Suprapubic skin (tissue), 4 donors: ENCODE measurements around the gene CHID1. TPM values are rescaled to one million over a fixed set of nuclear protein-coding genes. Genes with fewer than 3 reads are reported as not detected.
A peak's percentile ranks its signal among the peaks of the same experiment; 100 is the strongest.

ENCODE experiments used
- DNase-seq, 2 donors: peaks; one replicate each; pipeline ENCODE4 v3.0.0-alpha.2; 2019; ENCODE audit warnings: low spot score in 2 of 2
- H3K27ac ChIP-seq: fragments of 200-600 bp; sonication (generic); one replicate; pipeline ENCODE4 v1.5.1; 2019
- H3K27me3 ChIP-seq: fragments of 200-600 bp; sonication (generic); one replicate; pipeline ENCODE4 v1.5.1; 2019
- H3K36me3 ChIP-seq: fragments of 200-600 bp; sonication (generic); one replicate; pipeline ENCODE4 v1.5.1; 2019
- H3K4me1 ChIP-seq: fragments of 200-600 bp; sonication (generic); one replicate; pipeline ENCODE4 v1.5.1; 2019
- H3K4me3 ChIP-seq: fragments of 200-600 bp; sonication (generic); one replicate; pipeline ENCODE4 v1.5.1; 2019; ENCODE audit warnings: mild to moderate bottlenecking
- H3K9me3 ChIP-seq: fragments of 200-600 bp; sonication (generic); one replicate; pipeline ENCODE4 v1.5.1; 2019
- CTCF ChIP-seq, 2 donors: fragments of 200-600 bp in 1 of 2; fragments of 450-650 bp in 1 of 2; sonication (generic) in 1 of 2; IDR thresholded peaks; one replicate each; pipeline ENCODE4 v1.5.1; 2016 to 2019; ENCODE audit warnings: antibody characterized with exemption in 2 of 2, mild to moderate bottlenecking in 1 of 2, moderate library complexity in 1 of 2
- EP300 ChIP-seq: sonication (generic); formaldehyde crosslinking; IDR thresholded peaks from one replicate; pipeline ENCODE4 v1.6.1; 2017; ENCODE audit warnings: antibody characterized with exemption
- POLR2A ChIP-seq, 2 donors: fragments of 450-650 bp; IDR thresholded peaks; one replicate each; pipeline ENCODE4 v1.6.1; 2017; ENCODE audit warnings: antibody characterized with exemption in 2 of 2, mild to moderate bottlenecking in 2 of 2, moderate library complexity in 2 of 2
- POLR2AphosphoS5 ChIP-seq, 3 donors: sonication (generic); formaldehyde crosslinking; IDR thresholded peaks; one replicate each; pipeline ENCODE4 v1.6.1; 2017; ENCODE audit warnings: antibody characterized with exemption in 3 of 3
- WGBS: methylation state at CpG from one replicate; pipeline ENCODE4 v1.1.5; 2018; 5-methylcytosine and 5-hydroxymethylcytosine counted together
- total RNA-seq, 4 donors: library from RNA; depleted of rRNA; stranded (reverse); fragments of >200 nt; gene quantifications; one replicate each; pipeline ENCODE4 v1.1.0, GENCODE V29; 2016

The CHID1 gene
- total RNA-seq, 4 donors from 2014 or later = 46.5 to 111 (median 66.2) TPM

GRCh38 chr11:843086-843734, 67.4 kb downstream of the CHID1 start:
- H3K4me1 ChIP-seq = peaks cover 84% of the 10 kb centered on the region
- TF ChIP-seq CTCF (IDR thresholded peaks at IDR 0.05) = peak in 1 of 2 donors; percentile 11
- TF ChIP-seq POLR2A (IDR thresholded peaks at IDR 0.05) = no peak
- TF ChIP-seq EP300 = no peak
- TF ChIP-seq POLR2AphosphoS5 (IDR thresholded peaks at IDR 0.05) = no peak
- H3K4me3 ChIP-seq = peak overlapping the region; percentile 87
- no peak for DNase-seq
- H3K36me3 ChIP-seq = peaks cover 22% of the 10 kb centered on the region
- H3K27me3 ChIP-seq = no peaks in the 10 kb centered on the region
- no peaks in the 10 kb centered on the region for H3K9me3 ChIP-seq
- WGBS = 0% methylated on average over 16 of the region's 53 CpGs
- peak overlapping the region; percentile 97 for H3K27ac ChIP-seq

GRCh38 chr11:842370-843002, 68.1 kb downstream of the CHID1 start, which contains the start of the genes POLR2L and TSPAN4:
TSS of gene POLR2L (minus strand) at chr11:842529. CDS start at chr11:842508, 21 bp downstream.
TSS of gene TSPAN4 (plus strand) at chr11:842852. CDS start at chr11:850305, 7,453 bp downstream.
- peak within 1 kb of the TSS; percentile 97 for H3K27ac ChIP-seq
- H3K9me3 ChIP-seq = no peaks in the 10 kb centered on the region
- H3K4me1 ChIP-seq = peaks cover 77% of the 10 kb centered on the region
- peak; percentile 30 to 95 (median 56) for TF ChIP-seq POLR2AphosphoS5 (IDR thresholded peaks at IDR 0.05)
- peak; percentile 75 to 91 for TF ChIP-seq POLR2A (IDR thresholded peaks at IDR 0.05)
- TF ChIP-seq CTCF (IDR thresholded peaks at IDR 0.05) = no peak
- TF ChIP-seq EP300 = no peak
- H3K36me3 ChIP-seq = peaks cover 30% of the 10 kb centered on the region
- H3K27me3 ChIP-seq = no peaks in the 10 kb centered on the region
- no CpG with 5 or more reads among the region's 87 CpGs for WGBS
- peak within 1 kb of the TSS; percentile 87 for H3K4me3 ChIP-seq
- peak; percentile 95 to 98 for DNase-seq

- 1% methylated on average over 11 of the region's 27 CpGs for WGBS
- DNase-seq = no peak
- Histone ChIP-seq H3K4me1 (peaks cover 75% of the 10 kb centered on the region), H3K27me3 (no peaks in the 10 kb centered on the region), H3K4me3 (peak overlapping the region; percentile 87), H3K27ac (peak overlapping the region; percentile 97), H3K36me3 (peaks cover 35% of the 10 kb centered on the region), H3K9me3 (no peaks in the 10 kb centered on the region)
- no peak for TF ChIP-seq EP300
- TF ChIP-seq POLR2A (IDR thresholded peaks at IDR 0.05) = no peak
- TF ChIP-seq POLR2AphosphoS5 (IDR thresholded peaks at IDR 0.05) = no peak
- TF ChIP-seq CTCF (IDR thresholded peaks at IDR 0.05) = no peak
Observed at GRCh38 chr11:841981-842369, 68.6 kb downstream of the CHID1 start.

GRCh38 chr11:839875-840617, 70.6 kb downstream of the CHID1 start:
- no peak for DNase-seq
- peaks cover 61% of the 10 kb centered on the region for H3K4me1 ChIP-seq
- no peak for TF ChIP-seq POLR2AphosphoS5 (IDR thresholded peaks at IDR 0.05)
- TF ChIP-seq EP300 = no peak
- TF ChIP-seq POLR2A (IDR thresholded peaks at IDR 0.05) = no peak
- TF ChIP-seq CTCF (IDR thresholded peaks at IDR 0.05) = no peak
- H3K36me3 ChIP-seq = peaks cover 44% of the 10 kb centered on the region
- H3K27me3 ChIP-seq = no peaks in the 10 kb centered on the region
- H3K27ac ChIP-seq = no peak overlapping the region
- WGBS = 73% methylated on average over 16 of the region's 25 CpGs
- no peaks in the 10 kb centered on the region for H3K9me3 ChIP-seq
- H3K4me3 ChIP-seq = peak overlapping the region; percentile 87

GRCh38 chr11:839280-839623, 71.4 kb downstream of the CHID1 start:
- H3K4me1 ChIP-seq = peaks cover 61% of the 10 kb centered on the region
- peaks cover 44% of the 10 kb centered on the region for H3K36me3 ChIP-seq
- no peak overlapping the region for H3K27ac ChIP-seq

More at GRCh38 chr11:839280-839623, 71.4 kb downstream of the CHID1 start:
- no peak for DNase-seq
- TF ChIP-seq POLR2AphosphoS5 (IDR thresholded peaks at IDR 0.05) = no peak
- TF ChIP-seq POLR2A (IDR thresholded peaks at IDR 0.05) = no peak
- no peak for TF ChIP-seq EP300
- TF ChIP-seq CTCF (IDR thresholded peaks at IDR 0.05) = no peak
- no peak overlapping the region for H3K4me3 ChIP-seq
- no peaks in the 10 kb centered on the region for H3K9me3 ChIP-seq
- WGBS = 90% methylated on average over 4 of the region's 5 CpGs
- no peaks in the 10 kb centered on the region for H3K27me3 ChIP-seq
